Measurements from ENCODE around the gene STK10.
A peak's percentile ranks its signal among the peaks of the same experiment; 100 is the strongest.

STK10 gene

GRCh38 chr5:172007175-172008110, 180.6 kb downstream of the STK10 start:
- peak; percentile 18 to 49 (median 30) for DNase-seq

GRCh38 chr5:172006321-172007174, 181.5 kb downstream of the STK10 start, which contains the start of gene FBXW11:
TSS of gene FBXW11 (minus strand) at chr5:172006638. CDS start at chr5:172006502, 136 bp downstream.
- peak; percentile 96 to 98 (median 98) for DNase-seq

- DNase-seq = peak in 3 of 4 experiments; percentile 9 to 42 (median 20)
These were observed 182.2 kb downstream of the STK10 start for GRCh38 chr5:172005708-172006320.

- DNase-seq = peak; percentile 64 to 86 (median 68)
These were observed 183.2 kb downstream of the STK10 start for GRCh38 chr5:172004824-172005237.

- DNase-seq = peak in 2 of 4 experiments; percentile 11 to 25
These were observed 184.3 kb downstream of the STK10 start for GRCh38 chr5:172003746-172004145.

GRCh38 chr5:172002840-172003512, 185.0 kb downstream of the STK10 start:
- peak in 2 of 4 experiments; percentile 12 to 17 for DNase-seq

GRCh38 chr5:172002310-172002709, 185.7 kb downstream of the STK10 start:
- peak in 2 of 4 experiments; percentile 12 to 21 for DNase-seq

- DNase-seq = peak in 3 of 4 experiments; percentile 15 to 45 (median 40)
These were observed 188.1 kb downstream of the STK10 start for GRCh38 chr5:171999877-172000276.

GRCh38 chr5:171999100-171999499, 188.9 kb downstream of the STK10 start:
- no peak for DNase-seq

GRCh38 chr5:171997011-171997410, 191.0 kb downstream of the STK10 start:
- DNase-seq = no peak

- DNase-seq = no peak
These were observed 195.2 kb downstream of the STK10 start for GRCh38 chr5:171992813-171993212.

GRCh38 chr5:171992305-171992704, 195.7 kb downstream of the STK10 start:
- DNase-seq = no peak

Data from suppressor macrophage (primary cell).